ACHN (cell line): ENCODE data around the gene ADARB1.

Source experiments
- DNase-seq: peaks from one replicate; pipeline ENCODE4 v3.0.0-alpha.2; 2015
- in situ Hi-C: cut with HindIII; loops from 2 replicates; pipeline ENCODE4 v1.10.0; 2017; ENCODE audit warnings: low sequenced_read_pairs, low pct_ligation_motif_present, low pct_unique_long_range_greater_than_20kb

ADARB1 gene

GRCh38 chr21:45256912-45257672, 182.7 kb downstream of the ADARB1 start:
- no peak for DNase-seq
- in situ Hi-C loops: no loop called here

GRCh38 chr21:45257673-45258341, 183.4 kb downstream of the ADARB1 start:
- in situ Hi-C loops: no loop called here
- DNase-seq: no peak

GRCh38 chr21:45258466-45258865, 184.1 kb downstream of the ADARB1 start:
- in situ Hi-C loops: no loop called here
- DNase-seq: peak; percentile 39

- in situ Hi-C loops: no loop called here
Measured at GRCh38 chr21:45259206-45259840, 184.9 kb downstream of the ADARB1 start.

GRCh38 chr21:45260191-45260825, 185.9 kb downstream of the ADARB1 start:
- in situ Hi-C loops: no loop called here
- DNase-seq: no peak

More at GRCh38 chr21:45259206-45259840, 184.9 kb downstream of the ADARB1 start:
- DNase-seq: no peak

GRCh38 chr21:45261093-45261492, 186.7 kb downstream of the ADARB1 start:
- DNase-seq: no peak
- in situ Hi-C loops: no loop called here

- in situ Hi-C loops: no loop called here
- no peak for DNase-seq
Measured at GRCh38 chr21:45262041-45262581, 187.7 kb downstream of the ADARB1 start.

- DNase-seq: no peak
- in situ Hi-C loops: no loop called here
Measured at GRCh38 chr21:45262616-45263015, 188.2 kb downstream of the ADARB1 start.

- no peak for DNase-seq
- in situ Hi-C loops: no loop called here
Measured at GRCh38 chr21:45263534-45263933, 189.2 kb downstream of the ADARB1 start.

- in situ Hi-C loops: no loop called here
- DNase-seq: no peak
Measured at GRCh38 chr21:45264146-45264911, 189.9 kb downstream of the ADARB1 start.

GRCh38 chr21:45264912-45265515, 190.6 kb downstream of the ADARB1 start:
- in situ Hi-C loops: no loop called here
- no peak for DNase-seq

- in situ Hi-C loops: no loop called here
- DNase-seq: no peak
Measured at GRCh38 chr21:45265721-45266517, 191.5 kb downstream of the ADARB1 start.

- in situ Hi-C loops: no loop called here
- no peak for DNase-seq
Measured at GRCh38 chr21:45266518-45267389, 192.4 kb downstream of the ADARB1 start.

GRCh38 chr21:45267390-45267760, 193.0 kb downstream of the ADARB1 start:
- in situ Hi-C loops: no loop called here
- DNase-seq: no peak

GRCh38 chr21:45269861-45270260, 195.5 kb downstream of the ADARB1 start:
- no peak for DNase-seq
- in situ Hi-C loops: no loop called here

- DNase-seq: no peak
- in situ Hi-C loops: no loop called here
Measured at GRCh38 chr21:45270306-45270821, 196.0 kb downstream of the ADARB1 start.
